ENCODE results near the gene CEP295NL. TPM values are rescaled to one million over a fixed set of nuclear protein-coding genes. Genes with fewer than 3 reads are reported as not detected.

CEP295NL gene
- total RNA-seq, 3 donors from 2014 or later (not counting 1 experiment from before 2014, with no cell fraction given) = 0.52 to 2.7 (median 2.1) TPM

DNA sequence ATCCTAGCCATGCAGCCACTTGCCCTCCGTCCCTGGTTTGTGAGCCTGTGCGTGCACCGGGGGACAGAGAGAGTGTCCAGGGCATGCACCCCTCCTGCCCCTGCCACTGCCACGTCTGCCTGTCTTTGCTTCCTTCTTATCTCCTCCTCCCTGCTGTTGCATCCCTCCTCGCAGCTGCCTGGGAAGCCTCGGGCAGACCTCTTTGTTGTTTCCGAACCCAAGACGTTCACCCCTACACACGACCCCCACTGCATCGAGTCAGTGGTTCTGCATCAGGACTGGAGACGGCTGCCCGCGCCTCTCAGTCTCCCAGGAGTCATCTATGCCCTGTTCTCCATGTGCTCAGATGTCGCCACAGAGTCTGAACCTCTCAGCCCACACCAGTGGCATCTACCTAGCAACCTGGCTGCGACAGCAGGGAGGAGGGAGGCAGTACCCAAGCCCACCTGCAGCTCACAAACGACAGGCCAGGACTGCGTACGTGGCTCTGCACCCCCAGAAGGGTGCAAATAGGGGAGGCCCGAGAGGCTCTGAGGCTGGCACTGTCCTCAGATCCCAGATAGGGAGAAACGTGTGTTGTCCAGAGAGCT, 17.0 kb upstream of the CEP295NL start:
- peaks cover 47% of the 10 kb centered on the region for H3K4me1 ChIP-seq (ENCODE audit: control insufficient read depth, insufficient read depth, low read length)

DNA sequence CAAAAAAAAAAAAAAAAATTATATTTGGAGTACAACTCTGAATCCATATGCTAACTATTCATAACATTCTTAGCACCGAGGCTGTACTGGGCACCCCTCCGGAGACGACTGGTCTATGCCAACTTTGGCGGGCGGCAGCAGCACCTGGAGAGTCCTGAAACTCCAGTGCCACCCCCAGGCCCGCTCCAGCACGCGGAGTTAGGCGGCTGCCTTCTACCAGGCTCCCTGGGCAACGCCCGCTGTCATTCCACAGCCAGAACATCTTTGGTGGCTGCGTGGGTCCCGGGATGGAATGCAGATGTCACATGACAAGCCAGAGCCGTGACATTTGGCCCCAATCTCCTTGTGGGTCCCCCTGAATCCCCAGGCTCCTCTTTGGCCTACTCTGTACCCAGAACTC, 16.0 kb upstream of the CEP295NL start:
- DNase-seq (no peak), ATAC-seq (no peak)
- no peaks in the 10 kb centered on the region for H3K9me3 Mint-ChIP-seq
- 89% methylated on average over 14 of the region's 14 CpGs for WGBS (ENCODE audit: insufficient coverage)
- no peak overlapping the region for H3K27ac Mint-ChIP-seq
- Histone ChIP-seq H3K27ac (ENCODE audit: low read length) (no peak overlapping the region), H3K27me3 (ENCODE audit: control insufficient read depth, insufficient read depth, low read length) (peaks cover 3% of the 10 kb centered on the region), H3K36me3 (ENCODE audit: control insufficient read depth, insufficient read depth, low read length) (no peaks in the 10 kb centered on the region), H3K9me3 (ENCODE audit: control insufficient read depth, insufficient read depth, low read length) (no peaks in the 10 kb centered on the region), H3K4me3 (ENCODE audit: low read length) (no peak overlapping the region), H3K4me1 (ENCODE audit: control insufficient read depth, insufficient read depth, low read length) (peaks cover 40% of the 10 kb centered on the region)
- no peaks in the 10 kb centered on the region for H3K36me3 Mint-ChIP-seq
- H3K4me1 Mint-ChIP-seq = peaks cover 4 to 24% of the 10 kb centered on the region in 2 donors
- intact Hi-C loops (cut with micrococcal nuclease) = no loop called here
- H3K27me3 Mint-ChIP-seq (ENCODE audit: low read depth in 2 of 2) = peaks cover 13 to 28% of the 10 kb centered on the region in 2 donors
- no peak overlapping the region for H3K4me3 Mint-ChIP-seq
- TF ChIP-seq, protein P1, sequence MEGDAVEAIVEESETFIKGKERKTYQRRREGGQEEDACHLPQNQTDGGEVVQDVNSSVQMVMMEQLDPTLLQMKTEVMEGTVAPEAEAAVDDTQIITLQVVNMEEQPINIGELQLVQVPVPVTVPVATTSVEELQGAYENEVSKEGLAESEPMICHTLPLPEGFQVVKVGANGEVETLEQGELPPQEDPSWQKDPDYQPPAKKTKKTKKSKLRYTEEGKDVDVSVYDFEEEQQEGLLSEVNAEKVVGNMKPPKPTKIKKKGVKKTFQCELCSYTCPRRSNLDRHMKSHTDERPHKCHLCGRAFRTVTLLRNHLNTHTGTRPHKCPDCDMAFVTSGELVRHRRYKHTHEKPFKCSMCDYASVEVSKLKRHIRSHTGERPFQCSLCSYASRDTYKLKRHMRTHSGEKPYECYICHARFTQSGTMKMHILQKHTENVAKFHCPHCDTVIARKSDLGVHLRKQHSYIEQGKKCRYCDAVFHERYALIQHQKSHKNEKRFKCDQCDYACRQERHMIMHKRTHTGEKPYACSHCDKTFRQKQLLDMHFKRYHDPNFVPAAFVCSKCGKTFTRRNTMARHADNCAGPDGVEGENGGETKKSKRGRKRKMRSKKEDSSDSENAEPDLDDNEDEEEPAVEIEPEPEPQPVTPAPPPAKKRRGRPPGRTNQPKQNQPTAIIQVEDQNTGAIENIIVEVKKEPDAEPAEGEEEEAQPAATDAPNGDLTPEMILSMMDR (IDR thresholded peaks at IDR 0.05) = no peak

More for the DNA sequence above, 17.0 kb upstream of the CEP295NL start:
- WGBS (ENCODE audit: insufficient coverage) = 76% methylated on average over 20 of the region's 20 CpGs
- Mint-ChIP-seq H3K4me1 (peaks cover 4 to 24% of the 10 kb centered on the region in 2 donors), H3K27ac (no peak overlapping the region), H3K9me3 (no peaks in the 10 kb centered on the region), H3K36me3 (no peaks in the 10 kb centered on the region), H3K4me3 (no peak overlapping the region), H3K27me3 (ENCODE audit: low read depth in 2 of 2) (peaks cover 13 to 28% of the 10 kb centered on the region in 2 donors)
- DNase-seq (no peak), ATAC-seq (no peak)
- Histone ChIP-seq H3K4me3 (ENCODE audit: low read length) (no peak overlapping the region), H3K27ac (ENCODE audit: low read length) (no peak overlapping the region), H3K9me3 (ENCODE audit: control insufficient read depth, insufficient read depth, low read length) (no peaks in the 10 kb centered on the region), H3K36me3 (ENCODE audit: control insufficient read depth, insufficient read depth, low read length) (no peaks in the 10 kb centered on the region), H3K27me3 (ENCODE audit: control insufficient read depth, insufficient read depth, low read length) (peaks cover 7% of the 10 kb centered on the region)
- intact Hi-C loops (cut with micrococcal nuclease) = no loop called here
- TF ChIP-seq, protein P1 (IDR thresholded peaks at IDR 0.05) = no peak

GRCh38 chr17:78917451-78918275, 14.7 kb upstream of the CEP295NL start:
- H3K36me3 Mint-ChIP-seq = no peaks in the 10 kb centered on the region
- H3K4me1 Mint-ChIP-seq = peaks cover 4 to 17% of the 10 kb centered on the region in 2 donors
- Histone ChIP-seq H3K4me3 (ENCODE audit: low read length) (no peak overlapping the region), H3K36me3 (ENCODE audit: control insufficient read depth, insufficient read depth, low read length) (no peaks in the 10 kb centered on the region), H3K27me3 (ENCODE audit: control insufficient read depth, insufficient read depth, low read length) (no peaks in the 10 kb centered on the region), H3K9me3 (ENCODE audit: control insufficient read depth, insufficient read depth, low read length) (no peaks in the 10 kb centered on the region), H3K4me1 (ENCODE audit: control insufficient read depth, insufficient read depth, low read length) (peaks cover 28% of the 10 kb centered on the region), H3K27ac (ENCODE audit: low read length) (no peak overlapping the region)
- no peak for DNase-seq
- H3K27ac Mint-ChIP-seq = no peak overlapping the region
- TF ChIP-seq, protein P1 (IDR thresholded peaks at IDR 0.05) = no peak
- no peak for ATAC-seq
- WGBS (ENCODE audit: insufficient coverage) = 50% methylated on average over 20 of the region's 21 CpGs
- peaks cover 13 to 18% of the 10 kb centered on the region in 2 donors for H3K27me3 Mint-ChIP-seq (ENCODE audit: low read depth in 2 of 2)
- intact Hi-C loops (cut with micrococcal nuclease) = no loop called here
- no peaks in the 10 kb centered on the region for H3K9me3 Mint-ChIP-seq
- no peak overlapping the region for H3K4me3 Mint-ChIP-seq
